HUES64 (cell line): Measurements from ENCODE around the gene STK33.

Experiments used
- H3K27ac ChIP-seq: 2 replicates; pipeline ENCODE4 v1.7.0; 2013; ENCODE audit warnings: low read depth, low read length, inconsistent platforms
- H3K27me3 ChIP-seq: 2 replicates; pipeline ENCODE4 v1.6.1; 2013; ENCODE audit warnings: mild to moderate bottlenecking, low read length; ENCODE audit not compliant: insufficient read depth
- H3K36me3 ChIP-seq: 2 replicates; pipeline ENCODE4 v1.6.1; 2013; ENCODE audit warnings: mild to moderate bottlenecking, low read length; ENCODE audit not compliant: insufficient read depth
- H3K4me1 ChIP-seq: 2 replicates; pipeline ENCODE4 v1.6.1; 2013; ENCODE audit warnings: mild to moderate bottlenecking, low read length, moderate library complexity; ENCODE audit not compliant: insufficient read depth
- H3K4me3 ChIP-seq: 2 replicates; pipeline ENCODE4 v1.5.1; 2013; ENCODE audit warnings: mild to moderate bottlenecking, low read length, moderate library complexity
- H3K9ac ChIP-seq: 2 replicates; pipeline ENCODE4 v1.6.1; 2013; ENCODE audit warnings: mild to moderate bottlenecking, low read depth, low read length
- H3K9me3 ChIP-seq: 2 replicates; pipeline ENCODE4 v1.6.1; 2013; ENCODE audit warnings: low read depth, low read length; ENCODE audit not compliant: insufficient read depth
- WGBS: fragments of 150-250, 120-280 bp; methylation state at CpG from one replicate; pipeline ENCODE4 v1.1.7; 2013; ENCODE audit warnings: missing lambda C conversion rate; 5-methylcytosine and 5-hydroxymethylcytosine counted together

STK33 gene

GRCh38 chr11:8621147-8621546 lies 27.1 kb upstream of the STK33 start:
- no peaks in the 10 kb centered on the region for H3K4me1 ChIP-seq
- H3K36me3 ChIP-seq, result peaks cover 13% of the 10 kb centered on the region
- no peak overlapping the region for H3K4me3 ChIP-seq
- H3K9ac ChIP-seq, result no peak overlapping the region
- H3K27ac ChIP-seq, result no peak overlapping the region
- 86% methylated on average over 4 of the region's 4 CpGs for WGBS
- H3K27me3 ChIP-seq, result no peaks in the 10 kb centered on the region
- no peaks in the 10 kb centered on the region for H3K9me3 ChIP-seq

- no peaks in the 10 kb centered on the region for H3K9me3 ChIP-seq
- no peak overlapping the region for H3K9ac ChIP-seq
- no peak overlapping the region for H3K4me3 ChIP-seq
- peaks cover 9% of the 10 kb centered on the region; the same call in 1 of the 2 replicates for H3K36me3 ChIP-seq
- H3K27ac ChIP-seq, result no peak overlapping the region
- WGBS, result 85% methylated on average over 2 of the region's 2 CpGs
- H3K27me3 ChIP-seq, result no peaks in the 10 kb centered on the region
- H3K4me1 ChIP-seq, result no peaks in the 10 kb centered on the region
Observed at GRCh38 chr11:8617063-8617462, 23.0 kb upstream of the STK33 start.

GRCh38 chr11:8615291-8616032 lies 21.4 kb upstream of the STK33 start:
- no peak overlapping the region for H3K27ac ChIP-seq
- no peaks in the 10 kb centered on the region for H3K4me1 ChIP-seq
- H3K9ac ChIP-seq, result no peak overlapping the region
- peaks cover 9% of the 10 kb centered on the region; the same call in 1 of the 2 replicates for H3K36me3 ChIP-seq
- H3K9me3 ChIP-seq, result no peaks in the 10 kb centered on the region
- no peaks in the 10 kb centered on the region for H3K27me3 ChIP-seq
- no peak overlapping the region for H3K4me3 ChIP-seq
- WGBS, result 82% methylated on average over 4 of the region's 4 CpGs

- H3K36me3 ChIP-seq, result peaks cover 9% of the 10 kb centered on the region; the same call in 1 of the 2 replicates
- no peak overlapping the region for H3K9ac ChIP-seq
- no peaks in the 10 kb centered on the region for H3K4me1 ChIP-seq
- H3K27me3 ChIP-seq, result no peaks in the 10 kb centered on the region
- H3K4me3 ChIP-seq, result no peak overlapping the region
- no peak overlapping the region for H3K27ac ChIP-seq
- no peaks in the 10 kb centered on the region for H3K9me3 ChIP-seq
- 88% methylated on average over 4 of the region's 4 CpGs for WGBS
Observed at GRCh38 chr11:8614497-8614896, 20.5 kb upstream of the STK33 start.

GRCh38 chr11:8613036-8613435 lies 19.0 kb upstream of the STK33 start:
- Histone ChIP-seq H3K9me3 (no peaks in the 10 kb centered on the region), H3K4me3 (no peak overlapping the region), H3K27me3 (no peaks in the 10 kb centered on the region), H3K9ac (no peak overlapping the region), H3K27ac (no peak overlapping the region), H3K36me3 (peaks cover 9% of the 10 kb centered on the region; the same call in 1 of the 2 replicates), H3K4me1 (no peaks in the 10 kb centered on the region)
- WGBS, result 91% methylated on average over 1 of the region's 1 CpG

- 89% methylated on average over 5 of the region's 5 CpGs for WGBS
- Histone ChIP-seq H3K27ac (no peak overlapping the region), H3K4me3 (no peak overlapping the region), H3K4me1 (no peaks in the 10 kb centered on the region), H3K27me3 (no peaks in the 10 kb centered on the region), H3K9ac (no peak overlapping the region), H3K36me3 (peaks cover 6% of the 10 kb centered on the region; the same call in 1 of the 2 replicates), H3K9me3 (no peaks in the 10 kb centered on the region)
Observed at GRCh38 chr11:8612522-8612921, 18.5 kb upstream of the STK33 start.

- Histone ChIP-seq H3K4me1 (no peaks in the 10 kb centered on the region), H3K27ac (no peak overlapping the region), H3K9ac (no peak overlapping the region), H3K4me3 (no peak overlapping the region), H3K36me3 (no peaks in the 10 kb centered on the region), H3K27me3 (no peaks in the 10 kb centered on the region), H3K9me3 (no peaks in the 10 kb centered on the region)
- WGBS, result 72% methylated on average over 7 of the region's 7 CpGs
Observed at GRCh38 chr11:8610532-8611116, 16.6 kb upstream of the STK33 start.

- WGBS, result 92% methylated on average over 1 of the region's 1 CpG
- Histone ChIP-seq H3K4me3 (no peak overlapping the region), H3K9ac (no peak overlapping the region), H3K27me3 (no peaks in the 10 kb centered on the region), H3K4me1 (no peaks in the 10 kb centered on the region), H3K36me3 (no peaks in the 10 kb centered on the region), H3K9me3 (no peaks in the 10 kb centered on the region), H3K27ac (no peak overlapping the region)
Observed at GRCh38 chr11:8608652-8609051, 14.6 kb upstream of the STK33 start.

GRCh38 chr11:8605971-8606563 lies 12.0 kb upstream of the STK33 start:
- H3K9ac ChIP-seq, result no peak overlapping the region
- 94% methylated on average over 1 of the region's 1 CpG for WGBS
- no peak overlapping the region for H3K4me3 ChIP-seq
- no peaks in the 10 kb centered on the region for H3K36me3 ChIP-seq
- H3K27me3 ChIP-seq, result no peaks in the 10 kb centered on the region
- H3K27ac ChIP-seq, result no peak overlapping the region
- H3K9me3 ChIP-seq, result no peaks in the 10 kb centered on the region
- no peaks in the 10 kb centered on the region for H3K4me1 ChIP-seq

- H3K4me3 ChIP-seq, result no peak overlapping the region
- H3K4me1 ChIP-seq, result no peaks in the 10 kb centered on the region
- H3K36me3 ChIP-seq, result no peaks in the 10 kb centered on the region
- no peak overlapping the region for H3K9ac ChIP-seq
- 40% methylated on average over 9 of the region's 9 CpGs for WGBS
- no peaks in the 10 kb centered on the region for H3K9me3 ChIP-seq
- no peak overlapping the region for H3K27ac ChIP-seq
- H3K27me3 ChIP-seq, result no peaks in the 10 kb centered on the region
Observed at GRCh38 chr11:8604078-8604723, 10.2 kb upstream of the STK33 start.

GRCh38 chr11:8603696-8604077 lies 9.7 kb upstream of the STK33 start:
- Histone ChIP-seq H3K27ac (no peak overlapping the region), H3K9ac (no peak overlapping the region), H3K4me1 (no peaks in the 10 kb centered on the region), H3K9me3 (no peaks in the 10 kb centered on the region), H3K4me3 (no peak overlapping the region), H3K36me3 (no peaks in the 10 kb centered on the region), H3K27me3 (no peaks in the 10 kb centered on the region)
- 94% methylated on average over 2 of the region's 2 CpGs for WGBS
